ENCODE measurements around the gene APOBEC3A.
"Not testable (repeated sequence)": the region's sequence is repeated elsewhere in the genome, so short reads cannot be mapped to it uniquely, and the experiment has no call there.

APOBEC3A gene

DNA sequence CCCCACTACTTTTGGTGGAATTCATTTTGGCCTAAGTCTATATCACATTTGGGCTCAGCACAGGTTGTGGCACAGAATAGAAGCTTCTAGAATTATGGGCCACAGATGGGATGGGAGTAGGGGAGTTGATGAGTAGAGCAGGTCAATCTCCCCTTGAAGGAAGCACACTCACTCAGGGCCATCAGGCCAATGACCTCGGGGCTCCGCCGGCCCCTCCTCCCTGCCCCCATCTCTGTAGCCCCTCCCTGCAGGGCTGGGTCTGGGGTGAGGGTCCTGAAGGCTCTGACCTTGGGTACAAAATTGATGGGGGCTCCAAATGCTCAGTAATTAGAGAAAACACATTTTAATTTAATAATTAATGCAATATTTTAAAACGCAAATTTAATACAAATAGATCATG, 3.3 kb downstream of the APOBEC3A start:
- DNase-seq: not testable (repeated sequence)

DNA sequence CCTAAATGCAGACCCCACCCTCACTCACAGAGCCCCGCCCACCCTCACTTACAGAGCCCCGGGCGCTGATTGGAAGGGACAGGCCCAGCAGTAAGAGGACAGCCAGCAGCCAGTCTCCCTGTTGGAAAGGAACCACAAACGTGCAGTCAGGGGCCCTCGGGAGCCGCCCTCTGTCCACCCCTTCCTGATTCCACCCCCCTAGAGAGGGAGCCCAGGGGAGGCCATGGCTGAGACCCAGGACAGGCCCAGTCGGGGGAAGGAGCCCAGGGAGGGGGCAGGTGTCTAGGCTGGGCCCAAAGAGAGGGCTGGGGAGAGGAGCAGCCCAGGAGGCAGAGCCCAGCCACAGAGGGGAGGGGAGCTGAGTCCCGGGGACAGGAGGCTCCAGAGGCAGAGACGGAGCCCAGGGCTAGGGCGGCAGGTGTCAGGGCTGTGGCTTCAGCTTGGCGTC, 5.9 kb downstream of the APOBEC3A start:
- DNase-seq: peak; percentile 63

DNA sequence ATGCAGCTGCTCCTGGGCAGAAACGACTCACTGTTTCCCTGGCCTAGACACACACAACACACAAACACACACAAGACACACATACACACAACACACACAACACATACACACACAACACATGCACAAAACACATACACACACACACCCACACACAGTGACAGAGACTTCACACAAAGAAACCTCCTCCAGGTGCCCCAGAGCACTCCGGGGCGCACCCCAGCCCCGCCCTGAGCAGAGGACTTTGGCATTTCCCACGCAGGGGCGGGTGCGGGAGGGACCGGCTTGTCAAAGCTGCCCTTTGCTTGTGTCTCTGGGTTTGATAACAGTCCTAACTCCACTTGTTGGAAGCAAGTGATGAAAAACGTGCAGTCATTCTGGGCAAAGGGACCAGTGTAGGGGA, 6.5 kb downstream of the APOBEC3A start:
- DNase-seq: no peak

DNA sequence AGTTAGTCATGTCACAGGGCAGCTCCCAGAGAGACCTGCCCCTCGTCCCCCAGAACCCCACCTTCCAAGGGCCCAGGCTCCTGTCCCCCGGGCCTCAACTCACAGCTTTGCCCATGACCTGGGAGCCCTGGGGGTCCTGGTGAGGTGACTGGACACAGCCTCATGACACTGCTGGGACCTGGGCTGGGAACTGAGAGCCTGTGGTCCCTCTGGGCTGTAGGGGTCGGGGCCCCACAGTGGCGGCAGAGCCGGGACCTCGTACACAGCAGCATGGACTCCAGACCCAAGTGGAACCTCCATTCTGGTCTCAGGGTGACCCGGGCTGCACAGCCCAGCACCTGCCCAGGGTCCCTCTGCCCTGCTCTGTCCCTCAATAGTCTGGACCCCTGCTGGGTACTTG, 6.9 kb downstream of the APOBEC3A start:
- no peak for DNase-seq

DNA sequence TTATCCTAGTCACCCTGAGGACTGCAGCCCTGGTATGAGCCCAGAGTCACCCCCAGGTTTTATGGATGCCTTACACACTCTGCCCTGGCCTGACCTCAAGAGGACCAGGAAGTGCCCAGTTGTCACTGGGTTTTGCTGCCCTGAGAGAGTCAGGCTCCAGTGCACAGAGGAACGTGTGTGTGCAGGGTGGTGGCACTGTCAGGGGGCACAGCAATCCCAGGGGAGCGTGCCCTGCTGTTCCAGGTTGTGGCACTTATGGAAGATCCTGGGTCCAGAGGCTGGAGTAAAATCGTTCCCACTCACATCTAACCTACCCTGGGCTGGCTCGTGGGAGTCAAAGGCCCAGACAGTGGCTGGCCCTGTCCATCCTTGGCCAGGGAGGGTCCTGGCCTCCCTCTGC, 7.6 kb downstream of the APOBEC3A start:
- no peak for DNase-seq

DNA sequence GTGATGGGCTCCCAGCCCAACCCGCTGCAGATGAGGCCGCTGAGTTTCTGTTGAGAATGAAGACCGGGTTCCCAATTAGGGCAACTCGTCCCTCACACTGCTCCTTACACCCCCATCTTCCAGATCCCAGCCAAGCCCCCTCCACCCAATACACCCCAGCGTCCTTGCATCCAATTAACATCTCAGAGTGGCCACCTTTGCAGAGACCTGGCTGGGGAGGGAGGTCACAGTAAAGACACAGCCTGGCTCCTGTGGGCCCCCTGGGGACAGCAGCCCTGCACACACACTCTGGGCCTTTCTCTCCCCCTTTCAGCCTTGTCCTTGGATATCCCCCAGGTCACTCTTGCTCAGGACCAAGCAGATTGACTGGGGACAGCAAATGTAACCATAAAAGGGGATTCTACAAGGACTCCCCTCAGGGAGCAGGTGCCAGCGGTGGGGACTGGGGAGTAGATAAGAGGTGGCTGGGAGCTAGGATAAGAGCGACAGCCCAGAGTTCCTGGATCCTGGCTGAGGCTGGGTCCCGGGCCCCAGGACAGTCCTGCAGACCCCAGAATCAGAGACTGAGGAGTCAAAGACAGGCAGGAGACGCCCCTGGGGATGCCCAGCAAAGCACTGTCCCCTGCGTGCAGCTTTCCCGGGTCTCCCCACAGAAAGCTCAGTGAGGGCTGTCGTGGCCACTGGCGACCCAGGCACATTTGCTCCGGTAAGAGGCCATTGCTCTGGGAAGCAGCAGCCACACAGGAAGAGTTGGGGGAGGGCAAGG, 8.4 kb downstream of the APOBEC3A start:
- DNase-seq: no peak

GRCh38 chr22:38966380-38966702, 8.9 kb downstream of the APOBEC3A start:
- no peak for DNase-seq

DNA sequence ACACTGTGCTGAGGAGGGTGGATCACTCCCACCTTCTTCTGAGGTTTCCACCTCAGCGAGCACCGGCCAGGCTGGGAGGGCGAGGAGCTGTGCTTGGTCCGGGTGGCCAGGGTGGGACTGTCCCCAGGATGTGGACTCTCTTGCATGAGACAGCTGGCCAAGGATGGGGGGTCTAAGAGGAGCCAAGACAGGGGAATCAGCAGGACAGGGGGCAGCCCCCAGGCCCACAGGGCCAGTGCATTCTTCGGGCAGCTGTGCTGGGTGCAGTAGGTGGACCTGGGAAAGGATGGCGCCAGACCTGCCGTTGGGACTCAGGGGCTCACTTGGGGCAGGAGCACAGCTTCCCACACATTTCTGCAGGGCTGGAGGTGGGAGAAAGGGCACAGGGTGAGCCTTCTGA, 9.5 kb downstream of the APOBEC3A start:
- DNase-seq: no peak

GRCh38 chr22:38967451-38968450, 10.3 kb downstream of the APOBEC3A start:
- no peak for DNase-seq

GRCh38 chr22:38968801-38969200, 11.4 kb downstream of the APOBEC3A start:
- no peak for DNase-seq

DNA sequence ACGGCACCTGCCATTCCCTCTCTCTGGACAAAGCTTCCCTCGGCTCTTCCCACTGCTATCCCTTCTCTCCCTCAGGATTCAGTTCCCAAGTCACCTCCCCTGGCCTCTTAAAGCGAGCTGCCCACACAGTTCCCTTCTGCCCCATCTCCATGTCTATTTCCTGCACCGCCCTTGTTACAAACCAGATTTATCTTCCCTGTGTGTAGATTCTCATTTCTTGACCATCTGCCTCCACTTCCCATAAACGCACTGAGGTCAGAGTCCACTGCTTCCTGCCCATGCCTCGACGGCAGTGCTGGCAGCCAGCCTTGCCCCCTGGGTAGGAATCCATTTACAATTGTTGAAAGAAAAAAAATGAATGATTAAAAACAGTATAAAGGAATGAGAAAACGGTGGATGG, 13.1 kb downstream of the APOBEC3A start:
- DNase-seq: no peak

DNA sequence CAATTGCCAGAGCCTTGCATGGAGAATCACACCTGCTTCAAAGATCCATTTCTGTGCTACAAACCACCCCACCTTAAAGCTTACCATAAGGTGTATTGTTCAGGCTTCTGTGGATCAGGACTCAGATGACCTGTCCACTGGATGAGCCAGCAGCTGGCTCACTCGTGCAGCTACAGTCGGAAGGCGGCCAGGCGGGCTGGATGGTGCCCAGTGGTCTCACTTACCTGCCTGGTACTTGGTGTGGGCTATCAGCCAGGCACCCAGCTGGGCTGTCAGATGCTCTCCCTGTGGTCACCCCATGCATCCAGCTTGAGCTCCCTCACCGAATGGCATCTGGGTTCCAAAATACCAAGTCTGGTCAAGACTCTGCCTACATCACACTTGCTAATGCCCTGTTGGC, 13.8 kb downstream of the APOBEC3A start:
- DNase-seq: no peak

DNA sequence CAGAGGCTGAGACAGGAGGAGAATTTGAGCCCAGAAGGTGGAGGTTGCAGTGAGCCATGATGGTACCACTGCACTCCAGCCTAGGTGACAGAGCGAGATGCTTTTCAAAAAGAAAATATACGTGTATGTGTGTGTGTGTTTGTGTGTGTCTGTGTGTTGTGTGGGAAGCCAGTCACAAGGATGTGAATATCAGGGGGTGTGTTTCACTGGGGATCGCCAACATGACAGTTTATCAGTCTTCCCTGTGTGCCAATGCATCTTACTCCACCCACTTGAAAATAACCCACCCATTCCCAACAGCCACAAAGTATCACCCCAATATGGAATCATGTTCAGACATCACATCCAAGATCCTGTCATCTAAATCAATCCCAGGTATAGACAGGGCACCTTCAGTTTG, 14.4 kb downstream of the APOBEC3A start:
- no peak for DNase-seq

- DNase-seq: no peak
Measured at GRCh38 chr22:38972558-38972957, 15.1 kb downstream of the APOBEC3A start.

DNA sequence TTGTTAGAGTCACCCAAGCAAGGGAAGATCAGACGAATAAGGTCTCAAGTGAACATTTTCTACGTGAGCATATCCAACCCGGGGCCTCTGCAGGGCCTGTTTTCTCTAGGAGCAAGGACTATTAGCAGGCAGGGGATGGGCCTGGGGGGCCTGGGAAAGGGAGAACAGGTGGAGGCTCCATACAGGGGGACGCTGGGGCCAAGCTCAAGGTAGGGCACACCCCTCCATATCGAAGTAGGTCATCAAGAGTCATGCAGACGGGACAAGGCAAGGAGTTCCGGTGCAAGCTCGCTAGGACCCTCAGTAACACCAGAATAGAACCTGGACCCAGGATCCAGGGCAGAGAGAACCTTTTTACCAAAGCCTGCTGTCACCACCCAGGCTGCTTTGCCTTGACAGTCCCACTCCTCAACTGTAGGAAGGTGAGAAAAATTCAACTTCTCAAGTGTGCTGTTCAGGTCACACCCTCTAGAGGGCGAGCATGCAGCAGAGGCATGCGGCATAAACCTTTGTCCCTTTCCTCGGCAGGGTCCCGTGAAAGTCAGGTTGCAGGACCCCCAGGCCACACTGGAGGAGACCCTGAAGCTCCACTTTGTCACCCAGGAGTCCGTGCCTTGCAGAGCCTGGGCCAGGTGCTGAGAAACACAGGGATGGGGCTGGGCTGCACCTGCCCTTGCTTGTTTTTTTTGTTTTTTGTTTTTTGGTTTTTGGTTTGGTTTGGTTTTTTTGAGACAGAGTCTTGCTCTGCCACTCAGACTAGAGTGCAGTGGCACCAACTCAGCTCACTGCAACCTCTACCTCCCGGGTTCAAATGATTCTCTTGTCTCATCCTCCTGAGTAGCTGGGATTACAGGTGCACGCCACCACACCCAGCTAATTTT, 16.1 kb downstream of the APOBEC3A start:
- peak; percentile 72 for DNase-seq

DNA sequence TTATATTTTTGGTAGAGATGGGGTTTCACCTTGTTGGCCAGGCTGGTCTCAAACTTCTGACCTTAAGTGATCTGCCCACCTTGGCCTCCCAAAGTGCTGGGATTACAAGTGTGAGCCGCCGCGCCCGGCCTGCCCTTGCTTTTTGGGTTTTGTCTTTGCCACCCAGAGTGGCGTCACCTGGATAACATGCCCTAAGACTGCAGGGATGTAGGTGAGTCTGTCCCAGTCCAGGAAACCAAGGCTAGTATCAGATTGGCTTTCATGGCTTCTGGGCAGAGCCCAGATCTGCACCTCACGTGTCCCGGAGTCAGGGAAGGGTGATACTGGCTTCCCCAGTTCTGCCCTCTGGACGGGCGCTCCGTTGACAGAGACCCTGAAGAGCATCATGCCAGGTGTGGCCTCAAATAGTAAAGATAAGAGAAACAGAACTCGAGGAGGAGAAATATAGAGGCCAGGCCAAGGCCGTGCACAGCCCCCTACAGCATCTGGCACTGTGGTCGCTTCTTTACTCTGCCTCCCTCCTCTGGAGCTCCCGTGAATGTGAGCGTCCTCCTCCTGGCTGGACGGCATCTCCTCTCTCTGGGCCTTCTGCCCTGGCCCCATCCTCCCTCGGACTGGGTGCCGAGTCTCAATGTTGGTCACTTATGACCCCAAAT, 16.9 kb downstream of the APOBEC3A start:
- DNase-seq: no peak

GRCh38 chr22:38974826-38975175, 17.4 kb downstream of the APOBEC3A start:
- DNase-seq: no peak

GRCh38 chr22:38977289-38977688, 19.9 kb downstream of the APOBEC3A start:
- DNase-seq: not testable (repeated sequence)

DNA sequence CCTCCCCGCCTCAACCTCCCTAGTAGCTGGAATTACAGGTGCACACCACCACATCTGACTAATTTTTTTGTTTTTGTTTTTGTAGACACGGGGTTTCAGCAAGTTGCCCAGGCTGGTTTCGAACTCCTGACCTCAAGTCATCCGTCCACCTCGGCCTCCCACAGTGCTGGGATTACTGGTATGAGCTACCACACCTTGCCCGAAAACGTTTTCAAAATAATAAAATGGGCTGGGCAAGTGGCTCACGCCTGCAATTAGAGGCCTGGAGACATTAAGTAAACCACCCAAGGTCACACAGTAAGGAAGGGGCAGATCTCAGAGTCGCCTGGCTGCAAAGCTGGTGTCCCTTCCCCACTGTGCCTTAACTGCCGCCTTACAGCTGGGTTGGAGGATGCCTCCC, 23.2 kb downstream of the APOBEC3A start:
- DNase-seq: not testable (repeated sequence)

DNA sequence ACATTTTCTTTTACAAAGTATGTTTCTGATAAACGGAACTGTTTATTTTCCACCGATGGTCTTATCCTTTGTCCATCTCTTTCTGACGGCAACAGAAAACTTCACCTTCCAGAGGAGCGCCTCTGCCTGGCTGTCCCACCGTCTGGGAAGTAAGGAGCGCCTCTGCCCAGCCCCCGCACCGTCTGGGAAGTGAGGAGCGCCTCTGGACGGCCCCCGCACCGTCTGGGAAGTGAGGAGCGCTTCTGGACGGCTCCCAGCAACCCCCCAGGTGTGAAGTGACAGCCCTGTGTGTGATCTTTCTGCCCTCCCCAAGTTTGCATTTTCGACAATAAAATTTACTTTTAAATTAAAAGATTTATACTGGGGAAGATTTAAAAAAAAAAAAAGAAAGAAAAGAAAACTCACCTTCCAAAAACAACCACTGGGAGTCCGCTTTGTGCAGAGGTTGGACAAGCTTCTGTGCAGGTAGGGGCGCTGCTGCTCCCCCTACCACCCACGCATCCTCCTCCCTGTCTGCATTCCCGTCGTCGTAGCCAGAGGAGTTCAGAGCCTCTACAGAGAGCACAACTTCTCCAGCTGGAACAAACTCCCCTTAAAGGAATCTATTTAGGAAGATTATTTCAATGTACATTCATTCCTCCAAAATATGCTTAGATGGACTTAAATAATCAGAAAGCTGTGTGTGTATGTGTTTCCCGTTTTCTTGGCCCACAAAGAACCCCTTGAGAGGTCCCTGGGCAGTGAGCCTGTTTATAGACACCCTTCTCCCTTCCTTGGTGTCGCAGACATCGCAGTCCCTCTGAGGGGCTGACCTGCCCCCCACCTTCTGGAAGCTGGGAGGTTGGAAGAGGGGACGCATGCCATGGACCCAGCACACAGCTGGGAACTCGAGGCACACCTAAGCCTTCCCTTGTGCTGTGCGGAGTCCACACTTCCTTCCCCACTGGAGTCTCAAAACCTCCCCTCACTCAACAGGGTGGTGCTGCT, 23.9 kb downstream of the APOBEC3A start:
- peak; percentile 73 for DNase-seq
